Psoas muscle (tissue), 8 donors: Measurements from ENCODE around the gene TTLL10. TPM values are rescaled to one million over a fixed set of nuclear protein-coding genes. Genes with fewer than 3 reads are reported as not detected.

Source experiments
- ATAC-seq, 4 donors: fragments of 200-7000 bp; cut with Tn5 transposase; one replicate each; pipeline ENCODE4 v1.9.1; 2020; ENCODE audit warnings: moderate library complexity in 3 of 4, mild to moderate bottlenecking in 2 of 4
- DNase-seq, 2 donors: peaks; one replicate each; pipeline ENCODE4 v3.0.0-alpha.2; 2020
- H3K27ac ChIP-seq: fragments of 200-600 bp; one replicate; pipeline ENCODE4 v1.8.0; 2022
- H3K27me3 ChIP-seq, 3 donors: fragments of 200-600 bp in 1 of 3; one replicate each; pipeline versions ENCODE4 v1.6.1 to v1.8.0; 2013 to 2022; ENCODE audit warnings: low read length in 2 of 3, mild to moderate bottlenecking in 2 of 3, moderate library complexity in 1 of 3; ENCODE audit not compliant: insufficient read depth in 3 of 3
- H3K36me3 ChIP-seq, 2 donors: fragments of 200-600 bp in 1 of 2; one replicate each; pipeline versions ENCODE4 v1.6.1 to v1.8.0; 2013 to 2022; ENCODE audit warnings: low read depth in 1 of 2, mild to moderate bottlenecking in 1 of 2, moderate library complexity in 1 of 2; ENCODE audit not compliant: insufficient read depth in 1 of 2
- H3K4me1 ChIP-seq: fragments of 200-600 bp; one replicate; pipeline ENCODE4 v1.8.0; 2022
- H3K4me3 ChIP-seq: fragments of 200-600 bp; one replicate; pipeline ENCODE4 v1.8.0; 2022; ENCODE audit warnings: mild to moderate bottlenecking
- H3K9me3 ChIP-seq: fragments of 200-600 bp; one replicate; pipeline ENCODE4 v1.8.0; 2022
- WGBS, 3 donors: extraction: QIAGEN DNeasy Blood & Tissue Kit; methylation state at CpG; one replicate each; pipeline versions ENCODE4 v1.1.6 to v1.1.7; 2013; 5-methylcytosine and 5-hydroxymethylcytosine counted together
- intact Hi-C, 2 donors: fragments of 100-400 bp; cut with DNase I; formaldehyde crosslinking; loops; one replicate each; pipeline versions ENCODE4 v1.11.0 to v1.14.2; 2022
- polyA plus RNA-seq, 3 donors: library from polyadenylated mRNA; stranded (reverse); fragments of 200-250 nt; gene quantifications; one replicate each; pipeline ENCODE4 v1.2.3, GENCODE V29; 2013
- total RNA-seq, 4 donors: library from RNA; stranded (reverse); fragmentation: NEBNext Ultra II Directional in 2 of 4; extraction: Animal tissue kit (Norgen Biotek cat#: 25700) in 2 of 4; gene quantifications; one replicate each; pipeline versions ENCODE4 v1.2.1 to v1.2.4, GENCODE V29; 2021 to 2023
- TF ChIP-seq, protein P1 (sequence below): fragments of 200-600 bp; IDR thresholded peaks from one replicate; pipeline ENCODE4 v1.8.0; 2022; ENCODE audit warnings: antibody characterized with exemption
- donor health status: healthy with polysubstance abuse.
- donor health status: DM: no; HTN: no; CAD: no; lungs with moderate emphysema.
- donor health status: Bipolar disorder and iron deficiency.
- donor health status: healthy.
- donor health status: DM: yes; HTN: yes; CAD: no.
- donor health status: DM: no; HTN: no; CAD: no.
- donor health status: DM: no; HTN: no; CAD: no.
- donor health status: DM: yes; HTN: yes; CAD: no.

Gene TTLL10
- total and polyA plus RNA-seq, 7 donors, result 0.03 to 0.27 (median 0.10) TPM; not detected in 3

DNA sequence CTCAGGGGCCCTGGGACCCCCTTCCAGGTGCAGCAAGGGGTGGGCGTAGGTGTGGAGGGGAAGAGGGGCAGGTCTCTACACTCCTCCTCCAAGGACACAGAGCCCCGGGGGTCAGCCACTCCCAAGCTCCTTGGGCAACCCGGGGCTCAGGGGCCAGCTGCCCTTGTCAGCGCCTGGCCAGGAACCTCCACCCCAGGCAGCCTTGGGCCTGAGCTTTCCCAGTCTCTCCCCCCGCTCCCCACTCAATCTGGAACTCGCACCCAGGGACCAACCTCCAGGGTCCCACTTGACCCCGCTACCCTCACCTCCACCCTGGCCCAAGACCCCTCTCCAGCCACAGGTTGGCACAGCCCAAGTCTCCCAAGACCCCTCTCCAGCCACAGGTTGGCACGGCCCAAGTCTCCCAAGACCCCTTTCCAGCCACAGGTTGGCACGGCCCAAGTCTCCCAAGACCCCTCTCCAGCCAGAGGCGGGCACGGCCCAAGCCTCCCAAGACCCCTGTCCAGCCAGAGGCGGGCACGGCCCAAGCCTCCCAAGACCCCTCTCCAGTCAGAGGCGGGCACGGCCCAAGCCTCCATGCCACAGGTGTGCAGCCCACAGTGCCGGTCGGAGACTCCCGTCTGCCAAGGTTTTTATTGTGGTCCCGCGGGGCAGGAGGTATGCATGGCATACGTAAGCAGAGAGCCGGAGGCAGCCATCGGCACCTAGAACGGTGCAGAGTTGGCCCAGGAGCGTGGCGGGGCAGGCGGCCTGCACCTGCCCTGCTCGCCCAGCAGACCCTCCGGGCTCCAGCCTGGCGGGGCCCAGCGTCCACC lies 37.3 kb downstream of the TTLL10 start:
- Histone ChIP-seq H3K36me3 (peaks cover 0 to 2% of the 10 kb centered on the region in 2 donors), H3K27ac (no peak overlapping the region), H3K4me3 (no peak overlapping the region), H3K27me3 (peaks cover 0 to 28% (median 8%) of the 10 kb centered on the region in 3 donors), H3K4me1 (peaks cover 11% of the 10 kb centered on the region), H3K9me3 (no peaks in the 10 kb centered on the region)
- intact Hi-C loops, result no loop called here
- no peak for ATAC-seq
- DNase-seq, result peak; percentile 7 to 48
- TF ChIP-seq, protein P1, sequence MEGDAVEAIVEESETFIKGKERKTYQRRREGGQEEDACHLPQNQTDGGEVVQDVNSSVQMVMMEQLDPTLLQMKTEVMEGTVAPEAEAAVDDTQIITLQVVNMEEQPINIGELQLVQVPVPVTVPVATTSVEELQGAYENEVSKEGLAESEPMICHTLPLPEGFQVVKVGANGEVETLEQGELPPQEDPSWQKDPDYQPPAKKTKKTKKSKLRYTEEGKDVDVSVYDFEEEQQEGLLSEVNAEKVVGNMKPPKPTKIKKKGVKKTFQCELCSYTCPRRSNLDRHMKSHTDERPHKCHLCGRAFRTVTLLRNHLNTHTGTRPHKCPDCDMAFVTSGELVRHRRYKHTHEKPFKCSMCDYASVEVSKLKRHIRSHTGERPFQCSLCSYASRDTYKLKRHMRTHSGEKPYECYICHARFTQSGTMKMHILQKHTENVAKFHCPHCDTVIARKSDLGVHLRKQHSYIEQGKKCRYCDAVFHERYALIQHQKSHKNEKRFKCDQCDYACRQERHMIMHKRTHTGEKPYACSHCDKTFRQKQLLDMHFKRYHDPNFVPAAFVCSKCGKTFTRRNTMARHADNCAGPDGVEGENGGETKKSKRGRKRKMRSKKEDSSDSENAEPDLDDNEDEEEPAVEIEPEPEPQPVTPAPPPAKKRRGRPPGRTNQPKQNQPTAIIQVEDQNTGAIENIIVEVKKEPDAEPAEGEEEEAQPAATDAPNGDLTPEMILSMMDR, result no peak
- WGBS, 3 donors, result 91 to 95% (median 92%) methylated on average over 24 to 31 of the region's 31 CpGs

GRCh38 chr1:1211541-1212441 lies 38.1 kb downstream of the TTLL10 start:
- Histone ChIP-seq H3K4me3 (no peak overlapping the region), H3K27ac (no peak overlapping the region), H3K27me3 (peaks cover 0 to 19% (median 4%) of the 10 kb centered on the region in 3 donors), H3K36me3 (peaks cover 0 to 11% of the 10 kb centered on the region in 2 donors), H3K4me1 (peaks cover 8% of the 10 kb centered on the region), H3K9me3 (no peaks in the 10 kb centered on the region)
- WGBS, 3 donors, result 68 to 83% (median 71%) methylated on average over 18 to 28 of the region's 28 CpGs
- DNase-seq (peak; percentile 11 to 44), ATAC-seq (no peak)
- TF ChIP-seq, protein P1, result no peak
- intact Hi-C loops, result no loop called here

GRCh38 chr1:1212780-1213344 lies 39.2 kb downstream of the TTLL10 start:
- TF ChIP-seq, protein P1, result no peak
- Histone ChIP-seq H3K4me1 (peaks cover 4% of the 10 kb centered on the region), H3K4me3 (peak overlapping the region; percentile 51), H3K27me3 (peaks cover 0 to 8% (median 4%) of the 10 kb centered on the region in 3 donors), H3K36me3 (peaks cover 0 to 21% of the 10 kb centered on the region in 2 donors), H3K9me3 (no peaks in the 10 kb centered on the region), H3K27ac (no peak overlapping the region)
- peak in 3 of 4 donors; percentile 28 to 38 (median 36) for ATAC-seq
- peak; percentile 57 to 76 for DNase-seq
- WGBS, 3 donors, result 31 to 33% (median 32%) methylated on average over 21 to 24 of the region's 24 CpGs
- intact Hi-C loops, result no loop called here

GRCh38 chr1:1213345-1214265 lies 39.9 kb downstream of the TTLL10 start, which contains the start of gene TNFRSF4:
TNFRSF4 (minus strand) TSS chr1:1214153; CDS start chr1:1214127, 26 bp downstream.
- intact Hi-C loops, result no loop called here
- Histone ChIP-seq H3K4me3 (peak within 1 kb of the TSS; percentile 51), H3K27me3 (peaks cover 0 to 1% (median 0%) of the 10 kb centered on the region in 3 donors), H3K36me3 (peaks cover 0 to 29% of the 10 kb centered on the region in 2 donors), H3K9me3 (no peaks in the 10 kb centered on the region), H3K4me1 (no peaks in the 10 kb centered on the region), H3K27ac (no peak within 1 kb of the TSS)
- 53 to 56% (median 54%) methylated on average over 53 to 56 of the region's 56 CpGs for WGBS, 3 donors
- peak in 2 of 4 donors; percentile 12 to 21 for ATAC-seq
- DNase-seq, result peak; percentile 31 to 55
- TF ChIP-seq, protein P1, result no peak
